ENCODE data around the gene HDGFL1. TPM values are rescaled to one million over a fixed set of nuclear protein-coding genes. Genes with fewer than 3 reads are reported as not detected.

The HDGFL1 gene
- total and polyA plus RNA-seq, 2 experiments from 2014 or later, result not detected

GRCh38 chr6:22598339-22598738 lies 29.0 kb downstream of the HDGFL1 start:
- Histone ChIP-seq H2AFZ (peak overlapping the region; percentile 35), H3K27me3 (ENCODE audit: insufficient read depth) (no peaks in the 10 kb centered on the region), H4K20me1 (replicated peaks; ENCODE audit: insufficient read depth) (no peaks in the 10 kb centered on the region), H3K4me2 (no peak overlapping the region), H3K27ac (ENCODE audit: low read depth) (no peak overlapping the region), H3F3A (replicated peaks; ENCODE audit: low read depth) (no peaks in the 10 kb centered on the region), H3K4me3 (no peak overlapping the region), H3K4me1 (ENCODE audit: insufficient read depth) (no peaks in the 10 kb centered on the region), H3K9me2 (ENCODE audit: insufficient read depth) (peaks cover 8% of the 10 kb centered on the region), H3K79me2 (replicated peaks; ENCODE audit: insufficient read depth) (no peaks in the 10 kb centered on the region), H3K36me3 (ENCODE audit: insufficient read depth) (0 out of 2 replicates have a peak, but pooled peaks cover 5% of the 10 kb centered on the region)
- Mint-ChIP-seq H3K9me3 (peaks cover 7% of the 10 kb centered on the region), H3K36me3 (ENCODE audit: low read depth) (peaks cover 3% of the 10 kb centered on the region; the same call in 2 of the 3 replicates), H3K4me3 (no peak overlapping the region), H3K4me1 (peaks cover 7% of the 10 kb centered on the region; the same call in 2 of the 3 replicates), H3K27ac (no peak overlapping the region), H3K27me3 (ENCODE audit: insufficient read depth, low read depth, poor library complexity) (no peaks in the 10 kb centered on the region)
- DNase-seq (ENCODE audit: low spot score) (no peak), ATAC-seq (no peak)
- no peak for TF ChIP-seq STAT1 (IDR thresholded peaks at IDR 0.05; ENCODE audit: unreplicated experiment)
- no peak for TF ChIP-seq EZH2 (IDR thresholded peaks at IDR 0.05; ENCODE audit: low read depth, unreplicated experiment)
- no peak for TF ChIP-seq NANOG (IDR thresholded peaks at IDR 0.05; ENCODE audit: borderline replicate concordance)
- TF ChIP-seq JUNB (IDR thresholded peaks at IDR 0.05; ENCODE audit: unreplicated experiment), result no peak
- TF ChIP-seq EZH2phosphoT487 (IDR thresholded peaks at IDR 0.05; ENCODE audit: unreplicated experiment), result no peak
- no peak for TF ChIP-seq ETS1 (IDR thresholded peaks at IDR 0.05)
- no peak for TF ChIP-seq POLR2AphosphoS5 (IDR thresholded peaks at IDR 0.05; ENCODE audit: low read depth)
- TF ChIP-seq, protein P1, sequence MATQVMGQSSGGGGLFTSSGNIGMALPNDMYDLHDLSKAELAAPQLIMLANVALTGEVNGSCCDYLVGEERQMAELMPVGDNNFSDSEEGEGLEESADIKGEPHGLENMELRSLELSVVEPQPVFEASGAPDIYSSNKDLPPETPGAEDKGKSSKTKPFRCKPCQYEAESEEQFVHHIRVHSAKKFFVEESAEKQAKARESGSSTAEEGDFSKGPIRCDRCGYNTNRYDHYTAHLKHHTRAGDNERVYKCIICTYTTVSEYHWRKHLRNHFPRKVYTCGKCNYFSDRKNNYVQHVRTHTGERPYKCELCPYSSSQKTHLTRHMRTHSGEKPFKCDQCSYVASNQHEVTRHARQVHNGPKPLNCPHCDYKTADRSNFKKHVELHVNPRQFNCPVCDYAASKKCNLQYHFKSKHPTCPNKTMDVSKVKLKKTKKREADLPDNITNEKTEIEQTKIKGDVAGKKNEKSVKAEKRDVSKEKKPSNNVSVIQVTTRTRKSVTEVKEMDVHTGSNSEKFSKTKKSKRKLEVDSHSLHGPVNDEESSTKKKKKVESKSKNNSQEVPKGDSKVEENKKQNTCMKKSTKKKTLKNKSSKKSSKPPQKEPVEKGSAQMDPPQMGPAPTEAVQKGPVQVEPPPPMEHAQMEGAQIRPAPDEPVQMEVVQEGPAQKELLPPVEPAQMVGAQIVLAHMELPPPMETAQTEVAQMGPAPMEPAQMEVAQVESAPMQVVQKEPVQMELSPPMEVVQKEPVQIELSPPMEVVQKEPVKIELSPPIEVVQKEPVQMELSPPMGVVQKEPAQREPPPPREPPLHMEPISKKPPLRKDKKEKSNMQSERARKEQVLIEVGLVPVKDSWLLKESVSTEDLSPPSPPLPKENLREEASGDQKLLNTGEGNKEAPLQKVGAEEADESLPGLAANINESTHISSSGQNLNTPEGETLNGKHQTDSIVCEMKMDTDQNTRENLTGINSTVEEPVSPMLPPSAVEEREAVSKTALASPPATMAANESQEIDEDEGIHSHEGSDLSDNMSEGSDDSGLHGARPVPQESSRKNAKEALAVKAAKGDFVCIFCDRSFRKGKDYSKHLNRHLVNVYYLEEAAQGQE (IDR thresholded peaks at IDR 0.05; ENCODE audit: unreplicated experiment), result no peak

DNA sequence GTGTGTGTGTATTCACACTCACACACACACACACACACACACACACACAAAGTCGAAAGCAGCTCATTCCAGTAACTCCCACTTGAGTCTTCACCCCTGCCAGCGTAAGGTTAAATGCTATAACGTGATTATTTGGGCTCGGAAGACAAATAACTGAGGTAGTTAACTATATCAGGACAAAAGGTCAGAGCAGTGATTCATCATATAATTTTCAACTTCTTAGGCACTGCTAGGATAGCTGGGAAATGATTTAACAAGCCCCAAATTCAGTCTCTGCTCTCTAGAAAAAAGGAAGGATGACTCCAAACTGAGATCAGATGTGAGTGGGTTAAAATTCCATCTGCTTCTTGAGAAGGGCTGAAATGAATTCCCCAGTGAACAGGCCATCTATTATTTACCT lies 30.7 kb downstream of the HDGFL1 start:
- H3K27ac ChIP-seq (ENCODE audit: low read depth), result no peak overlapping the region
- Mint-ChIP-seq H3K27me3 (ENCODE audit: insufficient read depth, low read depth, poor library complexity) (no peaks in the 10 kb centered on the region), H3K36me3 (ENCODE audit: low read depth) (peaks cover 3% of the 10 kb centered on the region; the same call in 2 of the 3 replicates), H3K27ac (no peak overlapping the region), H3K4me3 (no peak overlapping the region), H3K9me3 (peaks cover 7% of the 10 kb centered on the region), H3K4me1 (peaks cover 7% of the 10 kb centered on the region; the same call in 2 of the 3 replicates)
- peaks cover 6% of the 10 kb centered on the region; the same call in 1 of the 2 replicates for H3K9me2 ChIP-seq (ENCODE audit: insufficient read depth)
- no peak overlapping the region for H3K4me2 ChIP-seq
- no peaks in the 10 kb centered on the region for H3F3A ChIP-seq (replicated peaks; ENCODE audit: low read depth)
- H2AFZ ChIP-seq, result no peak overlapping the region
- H3K36me3 ChIP-seq (ENCODE audit: insufficient read depth), result 0 out of 2 replicates have a peak, but pooled peaks cover 5% of the 10 kb centered on the region
- no peaks in the 10 kb centered on the region for H3K27me3 ChIP-seq (ENCODE audit: insufficient read depth)
- H3K4me3 ChIP-seq, result no peak overlapping the region
- H4K20me1 ChIP-seq (replicated peaks; ENCODE audit: insufficient read depth), result no peaks in the 10 kb centered on the region
- H3K4me1 ChIP-seq (ENCODE audit: insufficient read depth), result no peaks in the 10 kb centered on the region
- DNase-seq (ENCODE audit: low spot score) (no peak), ATAC-seq (no peak)
- H3K79me2 ChIP-seq (replicated peaks; ENCODE audit: insufficient read depth), result no peaks in the 10 kb centered on the region
- no peak for TF ChIP-seq EZH2phosphoT487 (IDR thresholded peaks at IDR 0.05; ENCODE audit: unreplicated experiment)
- TF ChIP-seq, protein P1 (IDR thresholded peaks at IDR 0.05; ENCODE audit: unreplicated experiment), result no peak
